ENCODE data around the gene IKZF5. TPM values are rescaled to one million over a fixed set of nuclear protein-coding genes. Genes with fewer than 3 reads are reported as not detected.

IKZF5 gene
- total RNA-seq, 1 donor from 2014 or later = 14.6 TPM

- TF ChIP-seq, protein P1, sequence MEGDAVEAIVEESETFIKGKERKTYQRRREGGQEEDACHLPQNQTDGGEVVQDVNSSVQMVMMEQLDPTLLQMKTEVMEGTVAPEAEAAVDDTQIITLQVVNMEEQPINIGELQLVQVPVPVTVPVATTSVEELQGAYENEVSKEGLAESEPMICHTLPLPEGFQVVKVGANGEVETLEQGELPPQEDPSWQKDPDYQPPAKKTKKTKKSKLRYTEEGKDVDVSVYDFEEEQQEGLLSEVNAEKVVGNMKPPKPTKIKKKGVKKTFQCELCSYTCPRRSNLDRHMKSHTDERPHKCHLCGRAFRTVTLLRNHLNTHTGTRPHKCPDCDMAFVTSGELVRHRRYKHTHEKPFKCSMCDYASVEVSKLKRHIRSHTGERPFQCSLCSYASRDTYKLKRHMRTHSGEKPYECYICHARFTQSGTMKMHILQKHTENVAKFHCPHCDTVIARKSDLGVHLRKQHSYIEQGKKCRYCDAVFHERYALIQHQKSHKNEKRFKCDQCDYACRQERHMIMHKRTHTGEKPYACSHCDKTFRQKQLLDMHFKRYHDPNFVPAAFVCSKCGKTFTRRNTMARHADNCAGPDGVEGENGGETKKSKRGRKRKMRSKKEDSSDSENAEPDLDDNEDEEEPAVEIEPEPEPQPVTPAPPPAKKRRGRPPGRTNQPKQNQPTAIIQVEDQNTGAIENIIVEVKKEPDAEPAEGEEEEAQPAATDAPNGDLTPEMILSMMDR (IDR thresholded peaks at IDR 0.05; ENCODE audit: unreplicated experiment) = no peak
- Mint-ChIP-seq H3K27ac (no peak overlapping the region), H3K4me3 (ENCODE audit: low read depth) (no peak overlapping the region), H3K36me3 (ENCODE audit: insufficient read depth) (peaks cover 10% of the 10 kb centered on the region), H3K27me3 (no peaks in the 10 kb centered on the region), H3K9me3 (ENCODE audit: low read depth) (no peaks in the 10 kb centered on the region), H3K4me1 (ENCODE audit: low read depth) (no peaks in the 10 kb centered on the region)
- DNase-seq (ENCODE audit: low spot score, unreplicated experiment) = no peak
Observed at GRCh38 chr10:122992031-122992585, 16.5 kb downstream of the IKZF5 start.

- Mint-ChIP-seq H3K4me3 (ENCODE audit: low read depth) (no peak overlapping the region), H3K4me1 (ENCODE audit: low read depth) (no peaks in the 10 kb centered on the region), H3K27ac (no peak overlapping the region), H3K27me3 (no peaks in the 10 kb centered on the region), H3K9me3 (ENCODE audit: low read depth) (no peaks in the 10 kb centered on the region), H3K36me3 (ENCODE audit: insufficient read depth) (peaks cover 8% of the 10 kb centered on the region)
- TF ChIP-seq, protein P1 (IDR thresholded peaks at IDR 0.05; ENCODE audit: unreplicated experiment) = no peak
- DNase-seq (ENCODE audit: low spot score, unreplicated experiment) = no peak
Observed at GRCh38 chr10:122990278-122990677, 18.3 kb downstream of the IKZF5 start.

DNA sequence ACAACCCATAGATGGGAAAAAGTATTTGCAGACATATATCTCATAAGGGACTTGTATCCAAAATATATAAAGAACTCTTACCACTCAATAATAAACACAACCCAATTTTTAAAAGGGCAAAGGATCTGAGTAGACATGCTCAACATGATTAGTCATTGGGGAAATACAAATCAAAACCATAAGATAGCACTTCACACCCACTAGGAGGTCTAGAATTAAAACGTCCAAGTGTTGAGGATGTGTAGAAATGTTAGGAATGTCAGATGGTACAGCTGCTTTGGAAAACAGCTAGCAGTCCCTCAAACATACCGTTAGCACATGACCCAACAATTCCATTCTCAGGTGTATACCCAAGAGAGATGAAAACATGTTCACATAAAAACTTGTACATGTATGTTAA is 20.1 kb downstream of the IKZF5 start:
- Mint-ChIP-seq H3K9me3 (ENCODE audit: low read depth) (no peaks in the 10 kb centered on the region), H3K4me3 (ENCODE audit: low read depth) (no peak overlapping the region), H3K27me3 (no peaks in the 10 kb centered on the region), H3K4me1 (ENCODE audit: low read depth) (no peaks in the 10 kb centered on the region), H3K36me3 (ENCODE audit: insufficient read depth) (peaks cover 5% of the 10 kb centered on the region), H3K27ac (no peak overlapping the region)
- DNase-seq (ENCODE audit: low spot score, unreplicated experiment) = no peak
- TF ChIP-seq, protein P1 (IDR thresholded peaks at IDR 0.05; ENCODE audit: unreplicated experiment) = no peak

DNA sequence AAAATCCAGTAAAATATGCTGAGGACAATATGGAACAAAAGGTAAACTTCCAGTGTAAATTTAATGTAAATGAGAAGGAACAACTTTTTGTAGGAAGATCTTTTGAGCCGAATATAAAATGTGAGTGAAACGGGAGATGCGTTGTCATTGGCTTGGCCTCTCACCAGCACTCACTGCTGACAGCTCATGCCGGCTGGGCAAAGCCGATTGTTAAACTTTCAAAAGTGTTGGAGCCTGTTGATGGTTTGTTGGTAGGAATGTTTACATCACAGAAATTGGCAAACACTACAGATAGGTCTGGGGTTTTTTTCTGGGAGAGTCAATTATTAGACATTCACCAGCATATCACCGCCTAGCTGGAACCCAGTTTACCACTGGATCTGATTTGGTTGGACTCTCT is 22.3 kb downstream of the IKZF5 start:
- Mint-ChIP-seq H3K27me3 (no peaks in the 10 kb centered on the region), H3K4me1 (ENCODE audit: low read depth) (no peaks in the 10 kb centered on the region)
- TF ChIP-seq, protein P1 (IDR thresholded peaks at IDR 0.05; ENCODE audit: unreplicated experiment) = no peak

GRCh38 chr10:122984708-122985107 is 23.9 kb downstream of the IKZF5 start:
- no peak overlapping the region for H3K27ac Mint-ChIP-seq
- TF ChIP-seq, protein P1 (IDR thresholded peaks at IDR 0.05; ENCODE audit: unreplicated experiment) = no peak
- no peaks in the 10 kb centered on the region for H3K36me3 Mint-ChIP-seq (ENCODE audit: insufficient read depth)
- H3K9me3 Mint-ChIP-seq (ENCODE audit: low read depth) = no peaks in the 10 kb centered on the region
- DNase-seq (ENCODE audit: low spot score, unreplicated experiment) = no peak
- H3K4me1 Mint-ChIP-seq (ENCODE audit: low read depth) = peaks cover 4% of the 10 kb centered on the region
- H3K4me3 Mint-ChIP-seq (ENCODE audit: low read depth) = no peak overlapping the region
- H3K27me3 Mint-ChIP-seq = no peaks in the 10 kb centered on the region

More for the DNA sequence above, 22.3 kb downstream of the IKZF5 start:
- DNase-seq (ENCODE audit: low spot score, unreplicated experiment) = no peak
- H3K4me3 Mint-ChIP-seq (ENCODE audit: low read depth) = no peak overlapping the region
- no peak overlapping the region for H3K27ac Mint-ChIP-seq
- H3K9me3 Mint-ChIP-seq (ENCODE audit: low read depth) = no peaks in the 10 kb centered on the region
- H3K36me3 Mint-ChIP-seq (ENCODE audit: insufficient read depth) = peaks cover 3% of the 10 kb centered on the region

Measured in progenitor cell of endocrine pancreas (in vitro differentiated cells).